ENCODE data around the gene RAD51. TPM values are rescaled to one million over a fixed set of nuclear protein-coding genes. Genes with fewer than 3 reads are reported as not detected.

RAD51 gene
- total RNA-seq, 2 donors from 2014 or later = 0.97 to 2.6 TPM

DNA sequence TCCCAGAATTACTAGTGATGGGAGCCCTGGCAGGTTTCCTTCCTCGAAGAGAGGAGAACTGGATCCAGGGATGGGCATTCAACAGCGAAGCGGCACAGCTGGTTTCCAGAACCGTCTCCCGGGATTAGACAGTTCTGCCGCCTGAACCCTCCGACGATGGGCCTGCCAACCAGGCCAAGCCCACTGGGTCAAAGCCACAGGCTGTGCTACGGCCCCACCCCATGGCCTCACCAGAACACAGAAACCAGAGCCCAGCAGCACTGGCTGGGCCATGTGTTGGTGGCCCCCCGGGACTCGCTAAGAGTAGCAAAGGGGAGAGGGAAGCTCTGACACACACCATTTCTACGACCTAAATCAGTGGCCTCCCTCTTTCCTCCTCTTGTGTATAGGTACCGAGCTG is 77.0 kb downstream of the RAD51 start:
- ATAC-seq = peak in 1 of 2 donors; percentile 64
- intact Hi-C loops (cut with DNase I) = no loop called here
- no peak for DNase-seq

GRCh38 chr15:40773496-40773895 is 78.5 kb downstream of the RAD51 start:
- intact Hi-C loops (cut with DNase I) = no loop called here
- ATAC-seq = no peak
- no peak for DNase-seq

DNA sequence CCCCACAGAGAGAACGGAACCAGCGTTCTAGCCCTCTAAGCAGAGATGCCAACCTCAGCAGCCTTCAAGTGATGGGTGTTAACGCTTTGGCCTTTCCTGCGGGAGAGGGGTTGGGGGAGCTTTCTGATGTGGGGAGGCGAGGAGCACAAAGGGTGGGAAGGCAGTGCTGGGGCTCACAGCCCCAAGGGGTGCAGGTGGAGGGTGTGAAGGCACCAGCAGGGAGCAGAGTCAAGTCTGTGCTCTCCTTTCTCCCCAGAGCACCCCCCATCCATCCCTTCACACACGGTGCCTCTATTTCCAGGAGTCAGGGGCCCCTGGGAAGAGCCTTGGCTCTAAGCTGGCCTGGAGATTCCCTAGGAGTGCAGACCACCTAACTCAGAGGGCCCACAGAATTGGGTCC is 78.9 kb downstream of the RAD51 start:
- DNase-seq = no peak
- ATAC-seq = no peak
- intact Hi-C loops (cut with DNase I) = no loop called here

- intact Hi-C loops (cut with DNase I) = no loop called here
- DNase-seq (no peak), ATAC-seq (no peak)
Observed at GRCh38 chr15:40775007-40775406, 80.0 kb downstream of the RAD51 start.

DNA sequence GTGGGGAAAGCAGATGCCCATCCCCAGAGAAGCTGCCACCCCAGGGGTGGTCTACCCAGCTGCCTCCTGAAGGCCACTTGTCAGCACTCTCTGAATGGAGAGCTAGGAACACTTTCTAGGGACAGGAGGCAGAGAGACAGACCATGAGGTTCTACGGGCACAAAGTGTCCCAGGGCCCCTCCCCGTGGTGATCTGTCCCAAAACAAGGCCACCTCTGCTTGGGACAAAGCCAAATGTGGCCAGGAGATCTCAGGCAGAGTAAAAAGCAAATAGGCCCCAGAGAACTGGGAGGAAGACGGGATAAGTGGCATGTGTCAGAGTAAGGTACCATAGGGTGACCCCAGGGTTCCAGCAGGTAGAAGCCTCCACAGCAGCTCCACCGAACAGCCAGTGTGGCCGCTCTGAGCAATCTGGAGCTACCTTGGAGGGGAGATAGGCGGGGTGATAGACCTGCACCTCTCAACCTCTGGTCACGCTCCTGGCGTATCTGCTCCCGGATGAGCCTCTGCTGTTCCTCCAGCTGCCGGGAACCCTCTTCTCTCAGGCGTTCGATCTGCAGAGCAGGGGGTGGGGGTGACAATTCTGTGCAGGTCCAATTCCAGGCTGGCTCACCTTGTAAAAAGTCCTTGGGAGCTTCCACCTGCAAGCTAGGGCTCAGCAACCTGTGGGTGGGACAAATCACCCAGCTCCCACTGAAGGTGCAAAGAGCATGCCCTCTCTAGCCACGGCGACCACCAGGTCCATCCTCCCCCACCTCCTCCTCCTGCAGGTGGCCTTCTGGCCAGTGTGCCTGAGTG is 81.0 kb downstream of the RAD51 start:
- DNase-seq = no peak
- ATAC-seq = no peak
- intact Hi-C loops (cut with DNase I) = no loop called here

DNA sequence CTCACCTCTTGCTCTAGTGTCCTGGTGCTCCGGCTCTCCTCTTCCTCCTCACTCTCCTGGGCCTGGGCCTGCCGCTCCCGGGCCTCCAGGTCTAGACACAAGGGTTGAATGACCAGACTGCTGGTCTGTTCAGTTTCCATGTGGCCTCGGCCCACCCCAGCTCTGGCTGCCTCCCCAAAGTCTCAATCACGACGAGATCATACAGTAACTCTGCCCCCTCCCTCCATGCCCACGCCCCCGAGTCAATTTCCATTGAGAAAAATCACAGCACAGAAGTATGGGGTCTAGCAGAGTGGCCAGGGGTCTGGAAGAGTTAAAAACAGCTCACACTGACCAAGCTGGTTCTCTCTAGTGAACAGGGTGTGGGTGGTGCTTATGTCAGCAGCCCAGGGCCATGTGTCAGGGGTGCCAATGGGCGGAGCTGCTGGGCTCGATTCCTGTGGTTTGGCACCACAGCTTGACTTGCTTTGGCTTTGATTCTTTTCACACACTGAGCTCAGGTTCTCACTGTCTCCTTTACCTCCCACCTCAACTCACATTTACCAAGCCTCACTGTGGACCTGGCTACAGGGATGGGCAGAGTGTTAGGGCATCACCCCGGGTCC is 81.7 kb downstream of the RAD51 start:
- DNase-seq (no peak), ATAC-seq (peak; percentile 45 to 89)
- intact Hi-C loops (cut with DNase I) = no loop called here

Other genes with a start within 250 kb of the RAD51 start
- gene CHST14, start 224.2 kb upstream of the RAD51 start, total RNA-seq = 10 to 100 TPM in 1 of 2 donors, 1 to 10 TPM in 1; 9.9 to 10.7 TPM
- 10 to 100 TPM; 16.9 to 22.7 TPM for gene CCDC32, start 130.1 kb upstream of the RAD51 start, total RNA-seq
- gene RPUSD2, start 125.9 kb upstream of the RAD51 start, total RNA-seq = 10 to 100 TPM in 1 of 2 donors, 1 to 10 TPM in 1; 7.9 to 11.3 TPM
- gene KNL1, start 100.9 kb upstream of the RAD51 start, total RNA-seq = 1 to 10 TPM in 1 of 2 donors, under 1 TPM in 1; 0.55 to 1.1 TPM
- gene RMDN3, start 60.1 kb downstream of the RAD51 start, total RNA-seq = 10 to 100 TPM; 20.7 to 23.8 TPM
- 10 to 100 TPM in 1 of 2 donors, 1 to 10 TPM in 1; 6.5 to 18.2 TPM for gene GCHFR, start 68.9 kb downstream of the RAD51 start, total RNA-seq
- under 1 TPM; 0.26 to 0.32 TPM for gene C15orf62, start 74.8 kb downstream of the RAD51 start, total RNA-seq
- gene ZFYVE19, start 111.9 kb downstream of the RAD51 start, total RNA-seq = 10 to 100 TPM; 12.7 to 26.8 TPM
- gene DNAJC17, start 112.3 kb downstream of the RAD51 start, total RNA-seq = 10 to 100 TPM; 18.8 to 19.2 TPM
- not detected for gene PPP1R14D, start 133.5 kb downstream of the RAD51 start, total RNA-seq
- gene SPINT1, start 148.9 kb downstream of the RAD51 start, total RNA-seq = 1 to 10 TPM; 1.3 to 1.4 TPM
- not detected for gene RHOV, start 179.1 kb downstream of the RAD51 start, total RNA-seq
- gene VPS18, start 199.3 kb downstream of the RAD51 start, total RNA-seq = 10 to 100 TPM; 17.1 to 23.7 TPM
- 1 to 10 TPM; 8.5 to 9.2 TPM for gene DLL4, start 234.2 kb downstream of the RAD51 start, total RNA-seq

Data from left cardiac atrium (tissue), 4 donors.